Caki2 (cell line): Measurements from ENCODE around the gene MMP25. TPM values are rescaled to one million over a fixed set of nuclear protein-coding genes. Genes with fewer than 3 reads are reported as not detected.

Source experiments
- DNase-seq: peaks from one replicate; pipeline ENCODE4 v3.0.0-alpha.2; 2015; ENCODE audit warnings: low read depth
- in situ Hi-C: cut with HindIII; loops from 2 replicates; pipeline ENCODE4 v1.10.0; 2016; ENCODE audit warnings: low sequenced_read_pairs, low pct_unique_long_range_greater_than_20kb, mixed read lengths
- total RNA-seq: library from RNA; depleted of rRNA; stranded (reverse); fragments of >200 nt; shearing (Covaris generic); gene quantifications from 2 replicates; pipeline ENCODE4 v1.2.3, GENCODE V29; 2014; ENCODE audit warnings: low replicate concordance

Gene MMP25
- total RNA-seq, 1 experiment from 2014 or later: not detected

GRCh38 chr16:3026609-3027488 is 19.5 kb upstream of the MMP25 start:
- in situ Hi-C loops: no loop called here
- no peak for DNase-seq

- in situ Hi-C loops: no loop called here
- no peak for DNase-seq
Measured at GRCh38 chr16:3027489-3027795, 18.9 kb upstream of the MMP25 start.

DNA sequence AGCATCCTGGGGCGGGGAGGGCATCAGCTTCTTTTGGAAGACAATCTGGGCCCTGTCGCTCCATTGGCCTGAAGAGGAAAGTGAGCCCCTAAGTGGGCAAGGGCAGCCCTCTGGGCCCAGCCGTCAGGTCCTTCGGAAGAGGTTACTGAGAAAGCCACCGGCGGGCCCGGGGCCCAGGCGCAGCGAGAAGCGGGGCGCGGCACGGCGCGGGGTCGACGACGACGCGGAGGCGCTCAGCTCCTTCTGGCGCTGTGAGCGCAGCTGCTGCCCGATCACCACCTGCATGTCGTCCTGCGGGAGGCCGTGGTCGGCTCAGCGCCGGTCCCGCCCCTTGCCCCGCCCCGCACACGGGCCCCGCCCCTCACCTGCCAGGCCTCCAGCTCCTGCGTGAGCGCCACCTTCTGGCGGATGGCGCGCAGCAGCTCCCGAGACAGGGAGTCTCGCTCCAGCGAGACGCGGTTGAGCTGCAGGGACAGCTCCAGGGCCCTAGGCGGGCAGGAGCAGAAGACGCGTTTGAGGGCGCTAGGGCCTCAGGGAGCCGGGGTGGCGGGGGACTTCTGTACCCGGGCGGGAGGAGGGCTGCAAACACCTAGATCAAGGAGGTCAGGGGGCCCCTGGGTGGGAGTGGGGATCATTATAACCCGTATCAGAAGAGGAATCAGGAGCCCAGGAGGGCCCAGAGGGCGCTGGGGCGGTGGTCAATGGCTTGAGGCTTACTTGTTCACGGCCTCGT is 18.2 kb upstream of the MMP25 start:
- in situ Hi-C loops: no loop called here
- DNase-seq: peak; percentile 81

- in situ Hi-C loops: no loop called here
- no peak for DNase-seq
Measured at GRCh38 chr16:3028716-3029319, 17.5 kb upstream of the MMP25 start.

GRCh38 chr16:3029491-3030221 is 16.7 kb upstream of the MMP25 start:
- DNase-seq: no peak
- in situ Hi-C loops: no loop called here

DNA sequence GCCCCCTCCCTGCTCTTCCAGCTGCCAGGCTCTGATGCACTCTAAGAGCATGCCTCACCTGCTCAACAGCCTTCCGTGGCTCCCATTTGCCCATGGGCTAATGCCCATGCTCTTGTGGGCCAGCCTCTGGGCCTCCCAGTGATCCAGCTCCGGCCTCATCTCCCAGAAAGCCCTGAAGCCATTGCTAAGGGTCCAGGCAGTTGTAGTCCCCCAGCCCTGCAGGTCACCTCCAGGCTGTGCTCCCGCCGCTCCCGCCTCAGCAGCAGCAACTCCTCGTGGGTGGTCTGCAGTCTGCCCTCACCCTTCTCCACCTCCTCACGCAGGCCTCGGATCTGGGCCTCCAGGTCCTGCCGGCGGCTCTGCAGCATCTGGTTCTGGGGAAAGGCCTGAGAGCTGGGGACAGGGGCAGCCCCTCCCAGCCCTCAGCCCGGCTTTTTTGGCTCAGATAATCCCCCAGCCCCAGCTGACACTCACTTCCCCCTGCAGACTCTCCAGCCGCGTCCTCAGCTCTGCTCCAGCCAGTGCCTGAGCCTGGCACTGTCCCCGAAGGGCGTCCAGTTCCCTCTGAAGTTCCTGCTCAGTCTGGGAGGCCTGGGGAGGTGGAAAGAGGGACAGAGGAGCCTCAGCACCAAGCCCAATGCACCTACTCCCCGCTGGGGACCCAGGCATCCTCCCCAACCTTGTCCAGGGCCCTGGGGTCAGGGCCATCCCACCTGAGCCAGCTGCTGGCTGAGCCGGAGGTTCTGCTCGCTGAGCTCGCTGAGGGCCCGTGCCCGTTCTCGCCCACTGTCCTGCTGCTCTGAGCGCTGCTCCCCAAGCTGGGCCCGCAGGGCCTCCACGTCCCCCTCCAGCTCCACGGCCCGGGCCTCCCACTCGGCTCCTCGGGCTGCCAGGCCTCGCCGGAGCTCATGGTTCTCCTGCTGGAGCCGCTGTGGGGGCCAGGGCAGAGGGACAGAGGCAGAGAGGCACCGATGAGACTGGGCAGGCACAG is 15.8 kb upstream of the MMP25 start:
- no peak for DNase-seq
- in situ Hi-C loops: no loop called here

DNA sequence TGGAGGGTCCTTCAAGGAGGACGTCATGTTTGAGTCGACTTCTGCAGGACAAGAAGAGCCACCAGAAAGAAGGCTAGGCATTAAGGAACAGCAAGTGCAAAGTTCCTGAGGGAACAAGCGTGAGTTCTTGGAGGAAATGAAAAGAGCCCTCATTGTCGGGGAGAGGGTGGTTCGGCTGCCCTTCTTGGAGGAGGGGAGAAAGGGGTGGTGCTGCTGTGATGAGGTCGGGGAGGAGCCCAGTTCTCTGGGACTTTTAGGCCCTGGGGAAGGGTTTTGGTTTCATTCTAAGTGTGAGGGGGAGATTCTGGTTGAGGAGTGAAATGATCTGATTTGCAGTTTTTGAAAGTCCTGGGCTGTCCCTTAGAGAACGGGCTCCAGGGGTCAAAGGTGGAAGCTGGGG is 13.7 kb upstream of the MMP25 start:
- DNase-seq: no peak
- in situ Hi-C loops: no loop called here

DNA sequence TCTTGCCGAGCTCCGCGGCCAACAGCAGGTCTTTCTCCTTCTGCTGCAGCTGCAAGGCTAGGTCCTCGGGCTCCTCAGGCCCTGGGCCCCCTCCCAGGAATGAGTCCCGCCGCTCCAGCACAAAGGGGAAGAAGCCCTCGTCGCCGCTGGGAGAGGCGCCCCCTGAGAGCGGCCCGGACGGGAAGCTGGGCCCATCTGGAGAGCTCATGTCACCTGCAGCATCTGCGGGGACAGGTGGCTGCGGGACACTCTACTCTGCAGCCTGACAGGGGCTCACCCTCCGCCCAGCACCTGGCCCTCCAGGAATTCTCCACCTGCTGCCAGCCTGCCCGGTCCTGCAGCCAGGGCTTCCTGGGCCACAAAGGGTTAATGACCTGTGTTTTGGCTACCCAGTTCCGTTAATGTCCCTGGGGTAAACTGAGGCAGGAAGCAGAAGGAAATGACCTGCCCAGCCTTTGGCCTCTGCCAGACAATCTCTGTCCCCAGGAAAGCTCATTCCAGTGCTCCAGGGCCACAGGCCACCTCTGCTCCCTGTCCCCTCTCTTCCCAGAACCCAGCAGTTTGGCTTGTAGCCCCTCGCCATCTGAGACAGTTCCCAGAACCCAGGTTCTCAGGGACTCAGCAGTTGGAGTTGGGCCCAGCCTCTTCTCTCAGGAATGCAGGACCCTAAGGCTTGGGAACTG is 10.9 kb upstream of the MMP25 start:
- in situ Hi-C loops: no loop called here
- no peak for DNase-seq

DNA sequence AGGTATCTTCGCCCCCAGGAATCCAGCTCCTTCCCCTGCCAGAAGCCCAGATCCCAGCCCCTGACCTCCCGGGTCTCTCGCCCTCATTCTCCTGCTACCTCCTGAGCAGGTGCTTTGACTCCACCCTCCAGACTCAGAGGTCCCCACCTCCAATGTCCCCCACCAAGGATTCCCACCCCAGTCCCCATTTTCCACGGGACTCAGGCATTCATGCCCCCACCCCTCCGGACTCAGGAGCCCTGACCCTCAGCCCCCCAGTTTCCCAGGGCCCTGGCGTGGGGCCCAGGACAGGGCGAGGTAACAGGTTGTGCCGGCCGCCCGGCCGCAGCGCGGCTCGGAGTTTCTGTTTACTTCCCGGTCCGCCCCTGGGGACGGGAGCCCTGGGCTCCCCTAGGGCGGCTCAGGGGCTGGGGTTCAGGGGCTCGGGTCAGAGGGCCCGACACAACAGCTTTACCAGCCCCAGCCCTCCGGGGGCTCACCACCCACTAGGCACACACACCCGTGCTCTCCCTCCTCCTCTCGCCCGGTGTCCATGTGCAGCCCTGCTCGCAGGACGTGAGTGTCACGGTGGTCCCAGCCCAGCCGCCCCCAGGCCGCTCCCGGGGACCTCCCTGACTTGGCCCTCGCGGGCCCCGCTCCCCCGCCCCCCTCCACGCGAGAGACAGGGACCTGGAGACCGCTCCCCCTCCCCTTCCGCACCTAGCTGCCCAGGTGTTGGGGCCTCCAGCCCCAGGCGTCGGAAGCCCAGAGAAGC is 10.2 kb upstream of the MMP25 start:
- DNase-seq: no peak
- in situ Hi-C loops: no loop called here

- DNase-seq: no peak
- in situ Hi-C loops: no loop called here
Measured at GRCh38 chr16:3036726-3037315, 9.5 kb upstream of the MMP25 start, which contains the start of gene BICDL2. TSS of gene BICDL2 (minus strand) at chr16:3036944. CDS start at chr16:3035496, 1,448 bp downstream.

DNA sequence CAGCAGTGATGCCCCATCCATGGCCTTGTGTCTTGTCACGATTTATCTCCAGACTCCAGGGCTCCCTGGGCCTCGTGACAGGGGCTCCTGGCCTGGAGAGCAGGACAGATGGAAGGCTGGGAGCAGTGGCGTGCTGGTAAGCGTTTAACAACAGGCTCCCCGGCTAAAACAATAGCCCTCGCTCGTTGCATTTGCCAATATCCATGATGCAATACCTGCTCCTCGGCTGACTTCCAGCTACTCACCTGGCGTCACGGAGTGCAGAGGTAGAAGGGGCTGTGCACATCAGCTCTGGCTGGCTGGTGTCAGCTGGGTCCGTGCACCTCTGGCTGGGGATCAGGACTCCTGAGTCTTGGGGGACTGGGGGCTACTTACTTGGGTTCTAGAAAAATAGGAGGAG is 8.1 kb upstream of the MMP25 start:
- in situ Hi-C loops: no loop called here

DNA sequence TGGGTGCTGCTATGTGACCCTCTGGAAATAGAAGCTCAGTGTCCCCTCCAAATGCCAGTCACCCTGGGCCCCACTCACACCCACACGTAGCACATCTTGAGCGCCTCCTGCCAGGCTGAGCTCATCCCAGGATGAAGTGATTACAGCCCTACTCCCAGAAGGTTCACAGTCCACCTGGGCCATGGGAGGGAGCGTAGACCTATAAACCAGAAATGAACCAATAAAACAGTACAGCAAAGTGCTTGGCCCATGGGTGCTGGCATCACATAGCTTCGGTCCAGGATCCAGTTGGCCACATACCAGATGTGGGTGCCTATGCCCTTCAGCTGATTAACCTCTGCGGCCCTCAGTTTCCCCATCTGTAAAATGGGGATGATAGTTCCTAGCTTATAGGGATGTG is 7.5 kb upstream of the MMP25 start:
- DNase-seq: no peak
- in situ Hi-C loops: no loop called here

More for the DNA sequence above, 8.1 kb upstream of the MMP25 start:
- no peak for DNase-seq

DNA sequence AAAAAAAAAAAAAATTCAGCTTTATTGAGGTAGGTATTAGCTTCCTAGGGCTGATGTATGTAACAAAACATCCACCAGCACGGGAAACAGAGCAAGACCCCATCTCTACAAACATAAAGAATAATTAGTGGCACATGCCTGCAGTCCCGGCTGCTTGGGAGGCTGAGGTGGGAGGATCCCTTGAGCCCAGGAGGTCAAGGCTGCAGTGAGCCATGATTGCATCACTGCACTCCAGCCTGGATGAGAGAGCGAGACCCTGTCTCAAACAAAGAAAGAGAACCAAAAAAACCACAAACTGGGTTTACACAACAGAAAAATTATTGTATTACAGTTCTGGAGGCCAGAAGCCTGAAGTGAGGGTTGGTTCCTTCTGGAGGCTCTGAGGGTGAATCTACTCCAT is 4.0 kb upstream of the MMP25 start:
- in situ Hi-C loops: no loop called here
- DNase-seq: no peak

DNA sequence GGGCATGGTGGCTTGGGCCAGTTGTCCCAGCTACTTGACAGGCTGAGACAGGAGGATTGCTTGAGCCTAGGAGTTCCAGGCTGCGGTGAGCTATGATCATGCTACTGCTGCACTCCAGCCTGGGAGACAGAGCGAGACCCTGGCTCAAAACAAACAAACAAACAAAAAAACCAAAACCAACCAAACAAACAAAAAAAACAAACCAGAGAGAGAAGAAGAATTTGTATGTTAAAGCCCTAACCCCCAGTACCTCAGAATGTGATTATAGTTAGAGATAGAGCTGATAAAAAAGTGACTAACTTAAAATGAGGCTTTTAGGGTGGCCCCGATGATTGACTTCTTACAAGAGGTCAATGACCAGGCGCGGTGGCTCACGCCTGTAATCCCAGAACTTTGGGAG is 1.7 kb upstream of the MMP25 start:
- no peak for DNase-seq
- in situ Hi-C loops: no loop called here

- DNase-seq: no peak
- in situ Hi-C loops: no loop called here
Measured at GRCh38 chr16:3046641-3047386, 453 bp downstream of the MMP25 start.

- DNase-seq: no peak
- in situ Hi-C loops: no loop called here
Measured at GRCh38 chr16:3047387-3047720, 993 bp downstream of the MMP25 start.
